Esophagus muscularis mucosa (tissue), 4 donors: Measurements from ENCODE around the gene AQP1.

ENCODE experiments used
- CTCF ChIP-seq, 3 experiments: fragments of 200-600 bp in 2 of 3; fragments of 450-650 bp in 1 of 3; sonication (generic) in 2 of 3; IDR thresholded peaks; one replicate each; pipeline ENCODE4 v1.5.1; 2017 to 2019; ENCODE audit warnings: antibody characterized with exemption in 3 of 3, mild to moderate bottlenecking in 2 of 3, moderate library complexity in 1 of 3
- EP300 ChIP-seq: sonication (generic); formaldehyde crosslinking; IDR thresholded peaks from one replicate; pipeline ENCODE4 v1.6.1; 2017; ENCODE audit warnings: antibody characterized with exemption
- POLR2A ChIP-seq: fragments of 450-650 bp; IDR thresholded peaks from one replicate; pipeline ENCODE4 v1.6.1; 2017; ENCODE audit warnings: antibody characterized with exemption, moderate library complexity, mild to moderate bottlenecking, low read depth

GRCh38 chr7:30906014-30906413 lies 5.6 kb upstream of the AQP1 start:
- TF ChIP-seq CTCF (IDR thresholded peaks at IDR 0.05): no peak
- no peak for TF ChIP-seq POLR2A
- TF ChIP-seq EP300: no peak
